ENCODE measurements around the gene MAN2A2. TPM values are rescaled to one million over a fixed set of nuclear protein-coding genes. Genes with fewer than 3 reads are reported as not detected.

Gene MAN2A2
- total RNA-seq, 1 experiment from 2014 or later: 64.9 TPM

DNA sequence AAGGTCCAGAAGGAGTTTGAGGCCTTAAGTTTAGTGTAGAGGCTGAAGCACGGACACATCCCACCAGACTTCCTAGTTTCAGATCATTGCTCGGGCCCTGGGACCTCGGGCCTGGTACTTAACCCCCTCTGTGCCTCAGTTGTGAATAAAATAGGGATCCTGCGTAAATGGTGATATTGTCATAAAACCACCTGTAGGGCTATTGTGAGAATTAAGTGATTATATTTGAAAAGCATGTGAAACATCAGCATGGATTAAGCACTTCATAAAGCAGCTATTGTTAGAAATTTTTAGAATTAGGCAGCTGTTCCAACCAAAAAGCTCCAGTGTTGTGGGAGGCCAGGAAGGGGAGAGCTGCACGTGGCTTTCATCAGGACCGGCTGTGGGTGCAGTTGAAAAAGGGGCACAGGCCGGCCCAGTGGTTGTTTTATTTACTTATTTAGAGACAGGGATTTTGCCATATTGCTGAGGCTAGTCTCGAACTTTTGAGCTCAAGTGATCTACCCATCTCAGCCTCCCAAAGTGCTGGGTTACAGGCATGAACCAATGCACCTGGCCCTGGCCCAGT, 56.0 kb downstream of the MAN2A2 start:
- no peak overlapping the region for H3K4me3 ChIP-seq (ENCODE audit: low read depth, low read length)
- no peak for DNase-seq
- peaks cover 57% of the 10 kb centered on the region for H3K36me3 Mint-ChIP-seq (ENCODE audit: insufficient read depth, unreplicated experiment)
- no peaks in the 10 kb centered on the region for H3K9me3 ChIP-seq
- POLR2A ChIA-PET: interaction anchor here (0.6 kb wide), 2 partner anchors 18 to 245 kb away, joined by 3 to 4 read pairs; no protein-coding TSS in a partner anchor
- no peaks in the 10 kb centered on the region for H3K27me3 ChIP-seq (replicated peaks; ENCODE audit: control insufficient read depth, insufficient read depth, low read length)
- no peaks in the 10 kb centered on the region for H3K9me3 Mint-ChIP-seq (ENCODE audit: unreplicated experiment)
- no TSS peak for BruUV-seq (replicated peaks)
- peaks cover 4% of the 10 kb centered on the region for H3K4me1 ChIP-seq
- H3K4me3 Mint-ChIP-seq (ENCODE audit: unreplicated experiment): no peak overlapping the region
- CTCF ChIA-PET: no interaction called here
- intact Hi-C loops (cut with micrococcal nuclease; ENCODE audit: unreplicated experiment): loop anchor here (5.0 kb wide), 1 partner anchor 33 kb away; the partner anchor contains the start of gene PRC1
- peaks cover 8% of the 10 kb centered on the region for H3K4me1 Mint-ChIP-seq (ENCODE audit: low read depth, unreplicated experiment)
- TF ChIP-seq, protein P1, sequence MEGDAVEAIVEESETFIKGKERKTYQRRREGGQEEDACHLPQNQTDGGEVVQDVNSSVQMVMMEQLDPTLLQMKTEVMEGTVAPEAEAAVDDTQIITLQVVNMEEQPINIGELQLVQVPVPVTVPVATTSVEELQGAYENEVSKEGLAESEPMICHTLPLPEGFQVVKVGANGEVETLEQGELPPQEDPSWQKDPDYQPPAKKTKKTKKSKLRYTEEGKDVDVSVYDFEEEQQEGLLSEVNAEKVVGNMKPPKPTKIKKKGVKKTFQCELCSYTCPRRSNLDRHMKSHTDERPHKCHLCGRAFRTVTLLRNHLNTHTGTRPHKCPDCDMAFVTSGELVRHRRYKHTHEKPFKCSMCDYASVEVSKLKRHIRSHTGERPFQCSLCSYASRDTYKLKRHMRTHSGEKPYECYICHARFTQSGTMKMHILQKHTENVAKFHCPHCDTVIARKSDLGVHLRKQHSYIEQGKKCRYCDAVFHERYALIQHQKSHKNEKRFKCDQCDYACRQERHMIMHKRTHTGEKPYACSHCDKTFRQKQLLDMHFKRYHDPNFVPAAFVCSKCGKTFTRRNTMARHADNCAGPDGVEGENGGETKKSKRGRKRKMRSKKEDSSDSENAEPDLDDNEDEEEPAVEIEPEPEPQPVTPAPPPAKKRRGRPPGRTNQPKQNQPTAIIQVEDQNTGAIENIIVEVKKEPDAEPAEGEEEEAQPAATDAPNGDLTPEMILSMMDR (IDR thresholded peaks at IDR 0.05; ENCODE audit: insufficient read depth in 1 of 2, low read depth in 1 of 2, low read length in 1 of 2, severe bottlenecking in 1 of 2, unreplicated experiment in 1 of 2): no peak
- peaks cover 1% of the 10 kb centered on the region for H3K36me3 ChIP-seq (ENCODE audit: control insufficient read depth, insufficient read depth, low read length)
- H3K27me3 Mint-ChIP-seq (ENCODE audit: insufficient read depth, unreplicated experiment): no peaks in the 10 kb centered on the region
- no peak overlapping the region for H3K27ac Mint-ChIP-seq (ENCODE audit: unreplicated experiment)

DNA sequence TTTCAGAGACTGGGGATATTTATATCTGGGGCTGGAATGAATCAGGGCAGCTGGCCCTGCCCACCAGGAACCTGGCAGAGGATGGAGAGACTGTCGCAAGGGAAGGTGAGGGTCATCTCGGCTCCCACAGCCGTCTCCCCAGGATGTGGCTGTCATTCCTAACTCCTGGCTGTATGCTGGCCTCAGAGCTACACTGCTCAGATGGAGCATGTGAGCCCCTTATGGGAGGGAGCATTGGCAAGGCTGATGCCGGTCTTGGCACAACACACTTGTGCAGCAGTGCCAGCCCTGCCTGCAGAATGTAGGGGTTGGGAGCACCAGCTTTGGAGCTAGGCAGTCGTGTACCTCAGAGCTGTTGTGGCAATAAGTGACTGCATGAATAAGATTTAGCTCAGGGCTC, 56.8 kb downstream of the MAN2A2 start:
- no TSS peak for BruUV-seq (replicated peaks)
- POLR2A ChIA-PET: interaction anchor here (0.6 kb wide), 1 partner anchor 17 kb away, joined by 3 read pairs; no protein-coding TSS in a partner anchor
- TF ChIP-seq, protein P1 (IDR thresholded peaks at IDR 0.05; ENCODE audit: insufficient read depth in 1 of 2, low read depth in 1 of 2, low read length in 1 of 2, severe bottlenecking in 1 of 2, unreplicated experiment in 1 of 2): no peak
- intact Hi-C loops (cut with micrococcal nuclease; ENCODE audit: unreplicated experiment): loop anchor here (5.0 kb wide), 1 partner anchor 32 kb away; the partner anchor contains the start of gene PRC1
- Mint-ChIP-seq H3K27ac (ENCODE audit: unreplicated experiment) (no peak overlapping the region), H3K9me3 (ENCODE audit: unreplicated experiment) (no peaks in the 10 kb centered on the region), H3K36me3 (ENCODE audit: insufficient read depth, unreplicated experiment) (peaks cover 59% of the 10 kb centered on the region), H3K4me1 (ENCODE audit: low read depth, unreplicated experiment) (peaks cover 6% of the 10 kb centered on the region), H3K27me3 (ENCODE audit: insufficient read depth, unreplicated experiment) (no peaks in the 10 kb centered on the region), H3K4me3 (ENCODE audit: unreplicated experiment) (no peak overlapping the region)
- H3K9me3 ChIP-seq: no peaks in the 10 kb centered on the region
- H3K4me3 ChIP-seq (ENCODE audit: low read depth, low read length): no peak overlapping the region
- peaks cover 1% of the 10 kb centered on the region for H3K36me3 ChIP-seq (ENCODE audit: control insufficient read depth, insufficient read depth, low read length)
- CTCF ChIA-PET: no interaction called here
- no peak for DNase-seq
- H3K27me3 ChIP-seq (replicated peaks; ENCODE audit: control insufficient read depth, insufficient read depth, low read length): no peaks in the 10 kb centered on the region
- peaks cover 4% of the 10 kb centered on the region for H3K4me1 ChIP-seq

DNA sequence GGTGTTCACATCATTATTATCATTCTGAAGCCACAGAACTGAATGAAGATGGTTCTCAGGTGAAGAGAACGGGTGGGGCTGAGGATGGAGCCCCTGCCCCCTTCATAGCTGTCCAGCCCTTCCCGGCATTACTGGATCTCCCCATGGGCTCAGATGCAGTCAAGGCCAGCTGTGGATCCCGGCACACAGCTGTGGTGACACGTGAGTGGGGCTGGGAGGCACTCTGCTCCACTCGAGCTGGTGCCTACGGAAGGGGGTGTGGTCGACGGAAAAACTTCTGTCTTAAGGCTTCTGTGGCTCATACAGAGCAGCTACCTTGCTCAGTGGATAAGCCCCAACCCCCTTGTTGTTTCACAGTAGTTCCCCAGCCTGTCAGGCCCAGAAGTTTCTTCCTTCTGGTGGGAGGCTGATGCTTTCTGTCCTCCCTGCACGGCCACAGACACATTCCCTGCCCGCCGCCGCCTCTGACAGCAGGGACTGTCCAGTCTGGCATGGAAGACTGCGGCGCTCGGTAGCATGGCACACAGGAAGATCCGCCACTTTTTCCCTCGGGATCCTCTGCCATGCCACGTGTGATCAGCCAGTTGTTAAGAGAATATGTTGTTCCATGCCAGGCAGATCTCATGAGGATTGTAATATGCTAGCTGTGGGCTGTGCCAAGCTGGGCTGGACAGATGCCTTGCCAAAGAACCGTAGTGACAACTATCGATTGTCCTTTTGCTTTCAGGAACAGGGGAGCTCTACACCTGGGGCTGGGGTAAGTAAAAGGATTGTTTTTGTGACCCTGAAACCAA, 57.4 kb downstream of the MAN2A2 start:
- H3K27ac Mint-ChIP-seq (ENCODE audit: unreplicated experiment): peak overlapping the region; percentile 45
- no peaks in the 10 kb centered on the region for H3K9me3 Mint-ChIP-seq (ENCODE audit: unreplicated experiment)
- Histone ChIP-seq H3K4me1 (peaks cover 4% of the 10 kb centered on the region), H3K9me3 (no peaks in the 10 kb centered on the region), H3K36me3 (ENCODE audit: control insufficient read depth, insufficient read depth, low read length) (peaks cover 1% of the 10 kb centered on the region), H3K4me3 (ENCODE audit: low read depth, low read length) (no peak overlapping the region), H3K27me3 (replicated peaks; ENCODE audit: control insufficient read depth, insufficient read depth, low read length) (no peaks in the 10 kb centered on the region)
- no peaks in the 10 kb centered on the region for H3K27me3 Mint-ChIP-seq (ENCODE audit: insufficient read depth, unreplicated experiment)
- POLR2A ChIA-PET: no interaction called here
- H3K36me3 Mint-ChIP-seq (ENCODE audit: insufficient read depth, unreplicated experiment): peaks cover 60% of the 10 kb centered on the region
- H3K4me1 Mint-ChIP-seq (ENCODE audit: low read depth, unreplicated experiment): peaks cover 6% of the 10 kb centered on the region
- TF ChIP-seq, protein P1 (IDR thresholded peaks at IDR 0.05; ENCODE audit: insufficient read depth in 1 of 2, low read depth in 1 of 2, low read length in 1 of 2, severe bottlenecking in 1 of 2, unreplicated experiment in 1 of 2): no peak
- no TSS peak for BruUV-seq (replicated peaks)
- CTCF ChIA-PET: no interaction called here
- DNase-seq: no peak
- intact Hi-C loops (cut with micrococcal nuclease; ENCODE audit: unreplicated experiment): no loop called here
- H3K4me3 Mint-ChIP-seq (ENCODE audit: unreplicated experiment): no peak overlapping the region

Measured in Caco-2 (cell line).